K562 (cell line): ENCODE results near the gene GABRB2. TPM values are rescaled to one million over a fixed set of nuclear protein-coding genes. Genes with fewer than 3 reads are reported as not detected.

Source experiments
- ATAC-seq: fragments of 200-7000 bp; cut with Tn5 transposase; 3 replicates; pipeline ENCODE4 v1.9.1; 2020; ENCODE audit warnings: moderate library complexity
- BruUV-seq: library from RNA; stranded (reverse); fragments of 400-500 nt; replicated peaks from 2 replicates; lab custom pipeline; 2021; lab: Mats Ljungman, UMichigan
- CTCF ChIA-PET: fragments of 300-600 bp; formaldehyde crosslinking; extraction: SDS; loops from one replicate; lab custom pipeline; 2021; ENCODE audit warnings: low intra/inter-chr PET ratio; lab: Yijun Ruan, JAX
- POLR2A ChIA-PET: fragments of 300-600, 350-650 bp; sonication (Branson Sonifier 250); formaldehyde crosslinking; extraction: SDS; loops from one replicate; lab custom pipeline; 2021; ENCODE audit warnings: antibody characterized with exemption, inconsistent platforms; lab: Yijun Ruan, JAX
- DNase-seq, 4 experiments: peaks; one replicate each; pipeline versions ENCODE4 v3.0.0 to v3.0.0-alpha.2; 2011 to 2018; ENCODE audit warnings: low spot score in 3 of 4, mixed read lengths in 3 of 4; ENCODE audit errors: extremely low read depth in 1 of 4
- FAIRE-seq: peaks from 2 replicates; lab custom pipeline; 2011; peaks lifted over from hg19 to GRCh38; lab: Jason Lieb, UNC
- H2AFZ ChIP-seq: 2 replicates; pipeline ENCODE4 v1.6.0; 2011; ENCODE audit warnings: low read depth, low read length, control low read depth, inconsistent platforms
- H3K27ac ChIP-seq: fragments of 200-600 bp; 3 replicates; pipeline ENCODE4 v1.8.0; 2011; ENCODE audit warnings: low read depth, mild to moderate bottlenecking, control low read depth, inconsistent platforms, low read length, moderate library complexity, mixed read lengths; ENCODE audit errors: extremely low read depth
- H3K27me3 ChIP-seq, 2 experiments: fragments of 300-600 bp in 1 of 2; 2 replicates in 1 of 2; 3 replicates in 1 of 2; pipeline versions ENCODE4 v1.6.0 to v1.8.0; 2011; ENCODE audit warnings: inconsistent platforms in 2 of 2, low read length in 2 of 2, mild to moderate bottlenecking in 1 of 2, mixed read lengths in 1 of 2, moderate library complexity in 1 of 2; ENCODE audit not compliant: control insufficient read depth in 2 of 2, insufficient read depth in 2 of 2
- H3K36me3 ChIP-seq: fragments of 300-600 bp; 3 replicates; pipeline ENCODE4 v1.8.0; 2011; ENCODE audit warnings: mild to moderate bottlenecking, low read length, inconsistent platforms; ENCODE audit not compliant: control insufficient read depth, insufficient read depth
- H3K4me1 ChIP-seq, 2 experiments: fragments of 200-600 bp in 1 of 2; replicated peaks in 1 of 2; 2 replicates in 1 of 2; 3 replicates in 1 of 2; pipeline versions ENCODE4 v1.5.1 to v1.8.0; 2011; ENCODE audit warnings: inconsistent platforms in 2 of 2, low read length in 2 of 2, mild to moderate bottlenecking in 1 of 2, mixed read lengths in 1 of 2, moderate library complexity in 1 of 2; ENCODE audit not compliant: control insufficient read depth in 2 of 2, insufficient read depth in 2 of 2
- H3K4me2 ChIP-seq: 2 replicates; pipeline ENCODE4 v1.6.1; 2011; ENCODE audit warnings: low read length, control low read depth, inconsistent platforms, mixed read lengths; ENCODE audit not compliant: insufficient read depth
- H3K4me3 ChIP-seq: fragments of 200-600 bp; sonication (generic), shearing (Covaris generic); 2 replicates; pipeline ENCODE4 v1.5.1; 2016; ENCODE audit warnings: control low read depth, inconsistent platforms
- H3K79me2 ChIP-seq: fragments of 200-600 bp; 3 replicates; pipeline ENCODE4 v1.8.0; 2011; ENCODE audit warnings: low read length, inconsistent platforms; ENCODE audit not compliant: control insufficient read depth, insufficient read depth
- H3K9ac ChIP-seq, 2 experiments: 2 replicates each; pipeline versions ENCODE4 v1.6.0 to v1.6.1; 2011; ENCODE audit warnings: low read depth in 2 of 2, low read length in 2 of 2, control low read depth in 1 of 2, inconsistent platforms in 1 of 2, mild to moderate bottlenecking in 1 of 2, mixed read lengths in 1 of 2; ENCODE audit not compliant: insufficient read depth in 1 of 2
- H3K9me1 ChIP-seq: one replicate; pipeline ENCODE4 v1.6.0; 2011; ENCODE audit warnings: inconsistent platforms, mild to moderate bottlenecking, low read length, moderate library complexity; ENCODE audit not compliant: control insufficient read depth, insufficient read depth
- H3K9me3 ChIP-seq: replicated peaks from 2 replicates; pipeline ENCODE4 v1.5.1; 2011; ENCODE audit warnings: low read depth, low read length, inconsistent platforms; ENCODE audit not compliant: control insufficient read depth, insufficient read depth
- H4K20me1 ChIP-seq: replicated peaks from 2 replicates; pipeline ENCODE4 v1.6.1; 2011; ENCODE audit warnings: low read length, inconsistent platforms, mixed read lengths; ENCODE audit not compliant: control insufficient read depth, insufficient read depth
- CCNT2 ChIP-seq: IDR thresholded peaks from 2 replicates; pipeline ENCODE4 v1.6.1; 2011; ENCODE audit warnings: borderline replicate concordance, low read depth, mild to moderate bottlenecking, moderate library complexity, mixed read lengths, low read length; ENCODE audit not compliant: insufficient read length; ENCODE audit errors: extremely low read depth
- ETV1 ChIP-seq: fragments of 450-650 bp; conservative IDR thresholded peaks from 2 replicates; pipeline ENCODE4 v1.6.1; 2016; ENCODE audit warnings: missing genetic modification characterization, control low read depth, low read depth, missing compliant biosample characterization
- MECOM ChIP-seq: fragments of 250-450 bp; sonication (Bioruptor Pico); IDR thresholded peaks from 2 replicates; pipeline ENCODE4 v1.8.0; 2022; ENCODE audit warnings: inconsistent platforms
- PCBP2 ChIP-seq: fragments of 200-400 bp; formaldehyde crosslinking; IDR thresholded peaks from 2 replicates; pipeline ENCODE4 v1.6.1; 2018; ENCODE audit warnings: low read length, low read depth, mild to moderate bottlenecking, moderate library complexity; ENCODE audit not compliant: poor library complexity, severe bottlenecking
- POLR2A ChIP-seq: fragments of 450-650 bp; conservative IDR thresholded peaks from 2 replicates; pipeline ENCODE4 v1.6.1; 2016
- REST ChIP-seq, 2 experiments: fragments of 450-650 bp; formaldehyde crosslinking in 1 of 2; IDR thresholded peaks; 2 replicates each; pipeline versions ENCODE4 v1.4.0 to v1.6.1; 2014 to 2020; ENCODE audit warnings: mild to moderate bottlenecking in 2 of 2, borderline replicate concordance in 1 of 2, low read depth in 1 of 2
- STAT5A ChIP-seq: IDR thresholded peaks from 2 replicates; pipeline ENCODE4 v1.6.1; 2012; ENCODE audit warnings: low read length, inconsistent platforms, borderline replicate concordance
- ZNF277 ChIP-seq: fragments of 250-450 bp; sonication (Bioruptor Pico); IDR thresholded peaks from 2 replicates; pipeline ENCODE4 v1.8.0; 2022; ENCODE audit warnings: inconsistent platforms, mild to moderate bottlenecking, moderate library complexity, borderline replicate concordance
- ZNF57 ChIP-seq: fragments of 450-650 bp; formaldehyde crosslinking; IDR thresholded peaks from 2 replicates; pipeline ENCODE4 v1.4.0; 2020; ENCODE audit warnings: mild to moderate bottlenecking, moderate library complexity
- WGBS: fragments of 100-300 bp; shearing (Covaris generic); methylation state at CpG from one replicate; pipeline ENCODE4 v1.1.6; 2016; ENCODE audit warnings: low coverage, mixed read lengths; ENCODE audit not compliant: insufficient coverage; ENCODE audit errors: missing lambda C conversion rate; 5-methylcytosine and 5-hydroxymethylcytosine counted together
- in situ Hi-C: fragments of 300-500 bp; cut with MboI; formaldehyde crosslinking; loops from 4 replicates; pipeline ENCODE4 v1.15.0; 2018; ENCODE audit warnings: inconsistent platforms, mixed read lengths
- intact Hi-C: fragments of 100-400 bp; cut with micrococcal nuclease; formaldehyde crosslinking; loops from 2 replicates; pipeline ENCODE4 v1.14.2; 2022
- polyA plus RNA-seq, 8 experiments: library from polyadenylated mRNA; depleted of rRNA in 4 of 8; stranded (reverse) in 5 of 8; unstranded in 3 of 8; fragments of >200 nt; fragmentation: Nextera tagmentation in 2 of 8; fragmentation: Illumina TruSeq in 1 of 8; extraction: Ambion mirVana in 2 of 8; extraction: Trizol in 1 of 8; gene quantifications; 2 replicates each; pipeline versions ENCODE4 v1.2.1 to v1.2.3, GENCODE V29; 2011 to 2014; ENCODE audit warnings: inconsistent platforms in 1 of 8, missing spikeins in 1 of 8
- total RNA-seq, 7 experiments: library from RNA; depleted of rRNA in 6 of 7; stranded (reverse); fragments of >200 nt in 6 of 7; fragmentation: Illumina TruSeq in 2 of 7; extraction: Trizol in 2 of 7; gene quantifications; 2 replicates each; pipeline versions ENCODE4 v1.2.1 to v1.2.3, GENCODE V29; 2011 to 2021; ENCODE audit warnings: low replicate concordance in 1 of 7

GABRB2 gene
- total and polyA plus RNA-seq, 9 of the 15 experiments (the other 6 are each of a cell fraction or from before 2014, with no cell fraction given): not detected

- TF ChIP-seq MECOM (CRISPR knock-in tag) (no peak), CCNT2 (no peak)
Observed at GRCh38 chr5:161548487-161549094, 2.1 kb upstream of the GABRB2 start (continued).

- 6% methylated on average over 26 of the region's 64 CpGs for WGBS
- no peaks in the 10 kb centered on the region for H3K36me3 ChIP-seq
- H3K4me1 ChIP-seq: no peaks in the 10 kb centered on the region; a peak in 1 of 5 replicates
- H3K9me3 ChIP-seq: no peaks in the 10 kb centered on the region
- intact Hi-C loops (loop anchor here (10.0 kb wide), 1 partner anchor 1857 kb away; no protein-coding TSS in a partner anchor), in situ Hi-C loops (no loop called here)
- ChIA-PET CTCF (no interaction called here), POLR2A (no interaction called here)
- no peaks in the 10 kb centered on the region for H3K9me1 ChIP-seq
- H4K20me1 ChIP-seq: no peaks in the 10 kb centered on the region
- no peaks in the 10 kb centered on the region for H3K27me3 ChIP-seq
- H3K4me2 ChIP-seq: no peak overlapping the region
- H2AFZ ChIP-seq: no peak overlapping the region
- no peak for ATAC-seq
- no peak overlapping the region for H3K9ac ChIP-seq
- no peak for FAIRE-seq
- no peak for DNase-seq
- no peak overlapping the region for H3K27ac ChIP-seq
- no TSS peak for BruUV-seq
- no peaks in the 10 kb centered on the region for H3K79me2 ChIP-seq
- no peak overlapping the region for H3K4me3 ChIP-seq
- TF ChIP-seq ETV1 (tag): no peak
- TF ChIP-seq STAT5A: no peak
- no peak for TF ChIP-seq REST (IDR thresholded peaks at IDR 0.05; ENCODE audit: borderline replicate concordance)
- TF ChIP-seq REST (CRISPR knock-in tag; IDR thresholded peaks at IDR 0.05; ENCODE audit: low read depth): no peak
- TF ChIP-seq PCBP2: no peak
- no peak for TF ChIP-seq ZNF277 (CRISPR knock-in tag)
- no peak for TF ChIP-seq POLR2A
- no peak for TF ChIP-seq ZNF57 (CRISPR knock-in tag)
Observed at GRCh38 chr5:161547738-161548486, 1.4 kb upstream of the GABRB2 start.
